Fibroblast of skin of abdomen (primary cell): Measurements from ENCODE around the gene ALDH4A1.
"Not testable (repeated sequence)": the region's sequence is repeated elsewhere in the genome, so short reads cannot be mapped to it uniquely, and the experiment has no call there.

Experiments
- DNase-seq: peaks from one replicate; pipeline ENCODE4 v3.0.0-alpha.2; 2013

The ALDH4A1 gene

GRCh38 chr1:18898567-18898966 is 3.8 kb downstream of the ALDH4A1 start:
- DNase-seq: no peak

- DNase-seq: no peak
Observed at GRCh38 chr1:18895317-18895716, 7.0 kb downstream of the ALDH4A1 start.

GRCh38 chr1:18893120-18893519 is 9.2 kb downstream of the ALDH4A1 start:
- peak; percentile 14 for DNase-seq

- DNase-seq: not testable (repeated sequence)
Observed at GRCh38 chr1:18891858-18892257, 10.5 kb downstream of the ALDH4A1 start.

GRCh38 chr1:18891426-18891780 is 11.0 kb downstream of the ALDH4A1 start:
- no peak for DNase-seq

- no peak for DNase-seq
Observed at GRCh38 chr1:18890706-18891425, 11.5 kb downstream of the ALDH4A1 start.

GRCh38 chr1:18886003-18886335 is 16.4 kb downstream of the ALDH4A1 start:
- peak; percentile 69 for DNase-seq

GRCh38 chr1:18885311-18886002 is 16.9 kb downstream of the ALDH4A1 start:
- DNase-seq: no peak

GRCh38 chr1:18884727-18885126 is 17.6 kb downstream of the ALDH4A1 start:
- no peak for DNase-seq

- no peak for DNase-seq
Observed at GRCh38 chr1:18884419-18884717, 18.0 kb downstream of the ALDH4A1 start.

- peak; percentile 62 for DNase-seq
Observed at GRCh38 chr1:18883636-18884418, 18.5 kb downstream of the ALDH4A1 start.

- DNase-seq: no peak
Observed at GRCh38 chr1:18883079-18883478, 19.3 kb downstream of the ALDH4A1 start.

- DNase-seq: no peak
Observed at GRCh38 chr1:18882486-18882885, 19.9 kb downstream of the ALDH4A1 start.

GRCh38 chr1:18881642-18882431 is 20.5 kb downstream of the ALDH4A1 start:
- no peak for DNase-seq

GRCh38 chr1:18881164-18881563 is 21.2 kb downstream of the ALDH4A1 start:
- DNase-seq: no peak

- DNase-seq: no peak
Observed at GRCh38 chr1:18880585-18880984, 21.8 kb downstream of the ALDH4A1 start.

- DNase-seq: no peak
Observed at GRCh38 chr1:18879791-18880309, 22.5 kb downstream of the ALDH4A1 start.

GRCh38 chr1:18879215-18879790 is 23.1 kb downstream of the ALDH4A1 start:
- no peak for DNase-seq

GRCh38 chr1:18878538-18879214 is 23.7 kb downstream of the ALDH4A1 start:
- DNase-seq: no peak

GRCh38 chr1:18877282-18877681 is 25.1 kb downstream of the ALDH4A1 start:
- DNase-seq: no peak

- DNase-seq: no peak
Observed at GRCh38 chr1:18876210-18876609, 26.1 kb downstream of the ALDH4A1 start.

- DNase-seq: no peak
Observed at GRCh38 chr1:18875796-18876128, 26.6 kb downstream of the ALDH4A1 start.
